Measurements from ENCODE around the gene ACTG2.

The ACTG2 gene

GRCh38 chr2:73856214-73856613 is 36.6 kb upstream of the ACTG2 start:
- Mint-ChIP-seq H3K27ac (no peak overlapping the region), H3K9me3 (no peaks in the 10 kb centered on the region), H3K27me3 (ENCODE audit: low read depth) (no peaks in the 10 kb centered on the region), H3K4me1 (no peaks in the 10 kb centered on the region), H3K4me3 (no peak overlapping the region), H3K36me3 (ENCODE audit: low read depth) (peaks cover 59% of the 10 kb centered on the region)
- TF ChIP-seq CTCF (IDR thresholded peaks at IDR 0.05; ENCODE audit: unreplicated experiment in 3 of 3): no peak

- Mint-ChIP-seq H3K36me3 (ENCODE audit: low read depth) (peaks cover 83% of the 10 kb centered on the region), H3K4me3 (no peak overlapping the region), H3K27me3 (ENCODE audit: low read depth) (no peaks in the 10 kb centered on the region), H3K4me1 (no peaks in the 10 kb centered on the region), H3K27ac (no peak overlapping the region), H3K9me3 (no peaks in the 10 kb centered on the region)
- no peak for TF ChIP-seq CTCF (IDR thresholded peaks at IDR 0.05; ENCODE audit: unreplicated experiment in 3 of 3)
Measured at GRCh38 chr2:73859721-73860586, 32.9 kb upstream of the ACTG2 start.

GRCh38 chr2:73862987-73863386 is 29.8 kb upstream of the ACTG2 start:
- no peaks in the 10 kb centered on the region for H3K4me1 Mint-ChIP-seq

GRCh38 chr2:73868204-73868978 is 24.4 kb upstream of the ACTG2 start:
- H3K4me3 Mint-ChIP-seq: no peak overlapping the region
- H3K4me1 Mint-ChIP-seq: peaks cover 6% of the 10 kb centered on the region
- TF ChIP-seq CTCF (IDR thresholded peaks at IDR 0.05; ENCODE audit: unreplicated experiment in 3 of 3): no peak
- no peaks in the 10 kb centered on the region for H3K27me3 Mint-ChIP-seq (ENCODE audit: low read depth)
- no peaks in the 10 kb centered on the region for H3K9me3 Mint-ChIP-seq
- H3K36me3 Mint-ChIP-seq (ENCODE audit: low read depth): peaks cover 33% of the 10 kb centered on the region
- H3K27ac Mint-ChIP-seq: no peak overlapping the region

More at GRCh38 chr2:73862987-73863386, 29.8 kb upstream of the ACTG2 start:
- Mint-ChIP-seq H3K36me3 (ENCODE audit: low read depth) (peaks cover 69% of the 10 kb centered on the region), H3K27ac (no peak overlapping the region), H3K4me3 (no peak overlapping the region), H3K9me3 (no peaks in the 10 kb centered on the region), H3K27me3 (ENCODE audit: low read depth) (no peaks in the 10 kb centered on the region)
- TF ChIP-seq CTCF (IDR thresholded peaks at IDR 0.05; ENCODE audit: unreplicated experiment in 3 of 3): no peak

GRCh38 chr2:73870084-73870483 is 22.7 kb upstream of the ACTG2 start:
- Mint-ChIP-seq H3K27me3 (ENCODE audit: low read depth) (no peaks in the 10 kb centered on the region), H3K4me1 (peaks cover 6% of the 10 kb centered on the region), H3K4me3 (no peak overlapping the region), H3K9me3 (no peaks in the 10 kb centered on the region), H3K36me3 (ENCODE audit: low read depth) (peaks cover 20% of the 10 kb centered on the region), H3K27ac (peak overlapping the region in 2 of 3 experiments; percentile 73 to 91)
- no peak for TF ChIP-seq CTCF (IDR thresholded peaks at IDR 0.05; ENCODE audit: unreplicated experiment in 3 of 3)
